ENCODE results near the gene EFR3B. TPM values are rescaled to one million over a fixed set of nuclear protein-coding genes. Genes with fewer than 3 reads are reported as not detected.
A peak's percentile ranks its signal among the peaks of the same experiment; 100 is the strongest.

EFR3B gene

DNA sequence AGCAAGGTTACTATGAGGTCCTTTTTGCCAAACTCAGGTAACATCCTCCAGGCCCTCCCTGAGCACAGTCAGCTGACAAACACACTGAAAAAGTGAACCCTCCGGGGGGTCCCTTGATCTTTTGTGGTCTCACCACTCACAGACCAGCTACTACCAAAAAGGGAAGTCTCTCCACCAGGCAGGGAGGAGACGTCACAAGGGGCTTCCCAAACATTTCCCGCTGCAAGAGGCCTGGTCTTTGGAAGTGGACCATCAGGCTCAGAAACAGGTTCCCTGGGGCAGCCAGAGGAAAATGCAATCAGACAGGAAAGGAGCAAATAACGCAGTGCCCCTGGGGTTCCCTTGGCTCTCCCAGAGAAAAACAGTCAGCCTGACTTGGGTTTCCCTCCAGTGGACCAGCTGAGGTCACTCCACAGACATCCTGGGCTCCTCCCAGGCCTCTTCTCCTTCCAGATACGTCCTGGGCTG lies 165.2 kb downstream of the EFR3B start:
- WGBS (ENCODE audit: extremely low coverage, insufficient coverage, low lambda C conversion rate) = no CpG with 5 or more reads among the region's 5 CpGs
- Histone ChIP-seq H3K36me3 (ENCODE audit: control insufficient read depth, insufficient read depth, low read length) (no peaks in the 10 kb centered on the region), H2AK5ac (ENCODE audit: low read length) (no peak overlapping the region), H3K56ac (ENCODE audit: low read length) (no peak overlapping the region), H3K4me3 (ENCODE audit: low read length) (no peak overlapping the region), H4K8ac (ENCODE audit: low read depth, low read length) (no peak overlapping the region), H3K18ac (ENCODE audit: low read length) (no peak overlapping the region), H2BK15ac (replicated peaks; ENCODE audit: low read depth) (no peak overlapping the region), H3K27ac (ENCODE audit: low read depth, low read length) (peak overlapping the region; percentile 7), H3K79me2 (ENCODE audit: control insufficient read depth, insufficient read depth, low read length) (no peaks in the 10 kb centered on the region), H4K5ac (ENCODE audit: low read length) (no peak overlapping the region), H3K79me1 (ENCODE audit: low read length) (no peaks in the 10 kb centered on the region), H2BK5ac (ENCODE audit: low read length) (no peak overlapping the region), H3K23ac (ENCODE audit: low read length) (no peak overlapping the region), H2BK120ac (ENCODE audit: low read depth, low read length) (no peak overlapping the region), H3K27me3 (ENCODE audit: insufficient read depth, low read length, poor library complexity) (no peaks in the 10 kb centered on the region), H3K9ac (ENCODE audit: low read length) (no peak overlapping the region), H3K4me1 (ENCODE audit: control insufficient read depth, low read depth, low read length) (no peaks in the 10 kb centered on the region), H3K4ac (ENCODE audit: low read depth, low read length) (no peak overlapping the region), H3K4me2 (ENCODE audit: low read length) (no peak overlapping the region)
- DNase-seq = no peak

Small RNAs within 50 kb of the gene (small RNA-seq; reads per million reads assigned to genes)
- gene RF00019 (ENCODE audit: insufficient read depth) = not detected
- gene RN7SL856P (ENCODE audit: insufficient read depth) = not detected

Measured in mesendoderm (in vitro differentiated cells).